K562 (cell line): Measurements from ENCODE around the gene TTC39A. TPM values are rescaled to one million over a fixed set of nuclear protein-coding genes. Genes with fewer than 3 reads are reported as not detected.

Experiments
- ATAC-seq: fragments of 200-7000 bp; cut with Tn5 transposase; 3 replicates; pipeline ENCODE4 v1.9.1; 2020; ENCODE audit warnings: moderate library complexity
- BruUV-seq: library from RNA; stranded (reverse); fragments of 400-500 nt; replicated peaks from 2 replicates; lab custom pipeline; 2021; lab: Mats Ljungman, UMichigan
- CTCF ChIA-PET: fragments of 300-600 bp; formaldehyde crosslinking; extraction: SDS; loops from one replicate; lab custom pipeline; 2021; ENCODE audit warnings: low intra/inter-chr PET ratio; lab: Yijun Ruan, JAX
- POLR2A ChIA-PET: fragments of 300-600, 350-650 bp; sonication (Branson Sonifier 250); formaldehyde crosslinking; extraction: SDS; loops from one replicate; lab custom pipeline; 2021; ENCODE audit warnings: antibody characterized with exemption, inconsistent platforms; lab: Yijun Ruan, JAX
- DNase-seq, 4 experiments: peaks; one replicate each; pipeline versions ENCODE4 v3.0.0 to v3.0.0-alpha.2; 2011 to 2018; ENCODE audit warnings: low spot score in 3 of 4, mixed read lengths in 3 of 4; ENCODE audit errors: extremely low read depth in 1 of 4
- FAIRE-seq: peaks from 2 replicates; lab custom pipeline; 2011; peaks lifted over from hg19 to GRCh38; lab: Jason Lieb, UNC
- H2AFZ ChIP-seq: 2 replicates; pipeline ENCODE4 v1.6.0; 2011; ENCODE audit warnings: low read depth, low read length, control low read depth, inconsistent platforms
- H3K27ac ChIP-seq: fragments of 200-600 bp; 3 replicates; pipeline ENCODE4 v1.8.0; 2011; ENCODE audit warnings: low read depth, mild to moderate bottlenecking, control low read depth, inconsistent platforms, low read length, moderate library complexity, mixed read lengths; ENCODE audit errors: extremely low read depth
- H3K27me3 ChIP-seq, 2 experiments: fragments of 300-600 bp in 1 of 2; 2 replicates in 1 of 2; 3 replicates in 1 of 2; pipeline versions ENCODE4 v1.6.0 to v1.8.0; 2011; ENCODE audit warnings: inconsistent platforms in 2 of 2, low read length in 2 of 2, mild to moderate bottlenecking in 1 of 2, mixed read lengths in 1 of 2, moderate library complexity in 1 of 2; ENCODE audit not compliant: control insufficient read depth in 2 of 2, insufficient read depth in 2 of 2
- H3K36me3 ChIP-seq: fragments of 300-600 bp; 3 replicates; pipeline ENCODE4 v1.8.0; 2011; ENCODE audit warnings: mild to moderate bottlenecking, low read length, inconsistent platforms; ENCODE audit not compliant: control insufficient read depth, insufficient read depth
- H3K4me1 ChIP-seq, 2 experiments: fragments of 200-600 bp in 1 of 2; replicated peaks in 1 of 2; 2 replicates in 1 of 2; 3 replicates in 1 of 2; pipeline versions ENCODE4 v1.5.1 to v1.8.0; 2011; ENCODE audit warnings: inconsistent platforms in 2 of 2, low read length in 2 of 2, mild to moderate bottlenecking in 1 of 2, mixed read lengths in 1 of 2, moderate library complexity in 1 of 2; ENCODE audit not compliant: control insufficient read depth in 2 of 2, insufficient read depth in 2 of 2
- H3K4me2 ChIP-seq: 2 replicates; pipeline ENCODE4 v1.6.1; 2011; ENCODE audit warnings: low read length, control low read depth, inconsistent platforms, mixed read lengths; ENCODE audit not compliant: insufficient read depth
- H3K4me3 ChIP-seq: fragments of 200-600 bp; sonication (generic), shearing (Covaris generic); 2 replicates; pipeline ENCODE4 v1.5.1; 2016; ENCODE audit warnings: control low read depth, inconsistent platforms
- H3K79me2 ChIP-seq: fragments of 200-600 bp; 3 replicates; pipeline ENCODE4 v1.8.0; 2011; ENCODE audit warnings: low read length, inconsistent platforms; ENCODE audit not compliant: control insufficient read depth, insufficient read depth
- H3K9ac ChIP-seq, 2 experiments: 2 replicates each; pipeline versions ENCODE4 v1.6.0 to v1.6.1; 2011; ENCODE audit warnings: low read depth in 2 of 2, low read length in 2 of 2, control low read depth in 1 of 2, inconsistent platforms in 1 of 2, mild to moderate bottlenecking in 1 of 2, mixed read lengths in 1 of 2; ENCODE audit not compliant: insufficient read depth in 1 of 2
- H3K9me1 ChIP-seq: one replicate; pipeline ENCODE4 v1.6.0; 2011; ENCODE audit warnings: inconsistent platforms, mild to moderate bottlenecking, low read length, moderate library complexity; ENCODE audit not compliant: control insufficient read depth, insufficient read depth
- H3K9me3 ChIP-seq: replicated peaks from 2 replicates; pipeline ENCODE4 v1.5.1; 2011; ENCODE audit warnings: low read depth, low read length, inconsistent platforms; ENCODE audit not compliant: control insufficient read depth, insufficient read depth
- H4K20me1 ChIP-seq: replicated peaks from 2 replicates; pipeline ENCODE4 v1.6.1; 2011; ENCODE audit warnings: low read length, inconsistent platforms, mixed read lengths; ENCODE audit not compliant: control insufficient read depth, insufficient read depth
- ADNP ChIP-seq: fragments of 200-800 bp; sonication (Bioruptor generic); IDR thresholded peaks from 2 replicates; pipeline ENCODE4 v1.6.1; 2016; ENCODE audit warnings: missing genetic modification characterization, missing compliant biosample characterization
- BCOR ChIP-seq: fragments of 450-650 bp; IDR thresholded peaks from 2 replicates; pipeline ENCODE4 v1.6.1; 2016
- CBX3 ChIP-seq, 2 experiments: IDR thresholded peaks; 1 replicate in 1 of 2; 2 replicates in 1 of 2; pipeline ENCODE4 v1.6.1; 2012; ENCODE audit warnings: inconsistent platforms in 2 of 2, low read length in 2 of 2, borderline replicate concordance in 1 of 2, control low read depth in 1 of 2
- HDAC2 ChIP-seq: fragments of 450-650 bp; IDR thresholded peaks from 2 replicates; pipeline ENCODE4 v1.6.1; 2016; ENCODE audit warnings: mild to moderate bottlenecking
- KDM1A ChIP-seq, 2 experiments: fragments of 450-650 bp; IDR thresholded peaks; 2 replicates each; pipeline ENCODE4 v1.6.1; 2016; ENCODE audit warnings: mild to moderate bottlenecking in 2 of 2
- NCOA4 ChIP-seq: fragments of 450-650 bp; IDR thresholded peaks from 2 replicates; pipeline ENCODE4 v1.6.1; 2018; ENCODE audit warnings: mild to moderate bottlenecking; ENCODE audit not compliant: partially characterized antibody
- PTBP1 ChIP-seq: fragments of 200-400 bp; formaldehyde crosslinking; IDR thresholded peaks from 2 replicates; pipeline ENCODE4 v1.6.1; 2017; ENCODE audit warnings: low read depth, low read length
- RBFOX2 ChIP-seq: fragments of 200-400 bp; formaldehyde crosslinking; IDR thresholded peaks from 2 replicates; pipeline ENCODE4 v1.6.1; 2017; ENCODE audit warnings: low read depth, mild to moderate bottlenecking, low read length, moderate library complexity
- RBM25 ChIP-seq: fragments of 200-400 bp; formaldehyde crosslinking; IDR thresholded peaks from 2 replicates; pipeline ENCODE4 v1.6.1; 2018; ENCODE audit warnings: low read length, low read depth, moderate library complexity; ENCODE audit not compliant: severe bottlenecking
- SMARCA5 ChIP-seq: fragments of 450-650 bp; IDR thresholded peaks from 2 replicates; pipeline ENCODE4 v1.6.1; 2016
- ZNF324 ChIP-seq: fragments of 250-450 bp; sonication (Bioruptor Pico); IDR thresholded peaks from 2 replicates; pipeline ENCODE4 v1.4.0; 2020; ENCODE audit warnings: mild to moderate bottlenecking
- ZNF778 ChIP-seq: fragments of 450-650 bp; formaldehyde crosslinking; IDR thresholded peaks from 2 replicates; pipeline ENCODE4 v1.4.0; 2020; ENCODE audit warnings: mild to moderate bottlenecking, moderate library complexity
- WGBS: fragments of 100-300 bp; shearing (Covaris generic); methylation state at CpG from one replicate; pipeline ENCODE4 v1.1.6; 2016; ENCODE audit warnings: low coverage, mixed read lengths; ENCODE audit not compliant: insufficient coverage; ENCODE audit errors: missing lambda C conversion rate; 5-methylcytosine and 5-hydroxymethylcytosine counted together
- in situ Hi-C: fragments of 300-500 bp; cut with MboI; formaldehyde crosslinking; loops from 4 replicates; pipeline ENCODE4 v1.15.0; 2018; ENCODE audit warnings: inconsistent platforms, mixed read lengths
- intact Hi-C: fragments of 100-400 bp; cut with micrococcal nuclease; formaldehyde crosslinking; loops from 2 replicates; pipeline ENCODE4 v1.14.2; 2022
- polyA plus RNA-seq, 8 experiments: library from polyadenylated mRNA; depleted of rRNA in 4 of 8; stranded (reverse) in 5 of 8; unstranded in 3 of 8; fragments of >200 nt; fragmentation: Nextera tagmentation in 2 of 8; fragmentation: Illumina TruSeq in 1 of 8; extraction: Ambion mirVana in 2 of 8; extraction: Trizol in 1 of 8; gene quantifications; 2 replicates each; pipeline versions ENCODE4 v1.2.1 to v1.2.3, GENCODE V29; 2011 to 2014; ENCODE audit warnings: inconsistent platforms in 1 of 8, missing spikeins in 1 of 8
- total RNA-seq, 7 experiments: library from RNA; depleted of rRNA in 6 of 7; stranded (reverse); fragments of >200 nt in 6 of 7; fragmentation: Illumina TruSeq in 2 of 7; extraction: Trizol in 2 of 7; gene quantifications; 2 replicates each; pipeline versions ENCODE4 v1.2.1 to v1.2.3, GENCODE V29; 2011 to 2021; ENCODE audit warnings: low replicate concordance in 1 of 7
- TF ChIP-seq, protein P1 (sequence below): conservative IDR thresholded peaks from 2 replicates; pipeline ENCODE4 v1.6.1; 2011; ENCODE audit warnings: low read depth, mild to moderate bottlenecking, low read length; ENCODE audit not compliant: control insufficient read depth
- TF ChIP-seq, protein P2 (sequence below): sonication (generic); formaldehyde crosslinking; IDR thresholded peaks from 2 replicates; pipeline ENCODE4 v1.8.0; 2022; ENCODE audit warnings: mild to moderate bottlenecking, missing genetic modification reagents
- TF ChIP-seq, protein P3 (sequence below): sonication (generic); formaldehyde crosslinking; IDR thresholded peaks from 2 replicates; pipeline ENCODE4 v1.8.0; 2022; ENCODE audit warnings: missing genetic modification reagents, mild to moderate bottlenecking, moderate library complexity, borderline replicate concordance
- TF ChIP-seq, protein P4 (sequence below): IDR thresholded peaks from 2 replicates; pipeline ENCODE4 v1.6.1; 2014; ENCODE audit warnings: antibody characterized with exemption
- TF ChIP-seq, protein P5 (sequence below): fragments of 250-450 bp; sonication (Bioruptor Pico); IDR thresholded peaks from 2 replicates; pipeline ENCODE4 v1.8.0; 2022; ENCODE audit warnings: inconsistent platforms, mild to moderate bottlenecking, moderate library complexity, borderline replicate concordance

TTC39A gene
- total and polyA plus RNA-seq, 9 of the 15 experiments (the other 6 are each of a cell fraction or from before 2014, with no cell fraction given), result 0.18 to 0.82 (median 0.35) TPM

DNA sequence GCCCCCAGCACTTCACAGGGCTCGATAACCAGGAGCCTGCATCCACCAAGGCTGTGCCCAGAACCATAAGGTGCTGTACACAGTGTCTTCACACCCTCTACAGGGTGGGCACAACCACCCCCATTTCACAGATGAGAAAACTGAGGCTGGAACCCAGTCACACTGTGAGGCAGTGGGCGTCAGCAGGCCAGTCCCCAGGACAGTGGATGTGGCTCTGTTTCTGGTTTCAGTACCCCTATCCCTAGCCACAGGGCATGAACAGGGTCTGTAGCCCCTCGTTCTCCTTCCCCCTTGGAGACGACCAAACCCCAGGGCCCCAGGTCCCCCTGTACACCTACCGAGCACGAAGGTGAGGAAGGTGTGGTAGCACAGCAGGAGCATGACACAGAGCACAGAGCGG is 27.6 kb downstream of the TTC39A start:
- no peak for FAIRE-seq
- no TSS peak for BruUV-seq
- Histone ChIP-seq H3K27me3 (no peaks in the 10 kb centered on the region), H3K9me3 (no peaks in the 10 kb centered on the region), H3K9me1 (no peaks in the 10 kb centered on the region), H3K36me3 (no peaks in the 10 kb centered on the region), H3K79me2 (no peaks in the 10 kb centered on the region), H3K27ac (no peak overlapping the region), H3K9ac (peak overlapping the region in 1 of 2 experiments; percentile 80; a peak in 2 of 4 replicates), H3K4me3 (no peak overlapping the region), H2AFZ (no peak overlapping the region), H3K4me2 (no peak overlapping the region), H4K20me1 (no peaks in the 10 kb centered on the region), H3K4me1 (peaks cover 11 to 47% of the 10 kb centered on the region in 2 experiments; a peak in 4 of 5 replicates)
- intact Hi-C loops, result no loop called here
- DNase-seq, result no peak
- CTCF ChIA-PET, result no interaction called here
- ATAC-seq, result no peak
- whole genome bisulfite sequencing, result 43% methylated on average over 6 of the region's 7 CpGs
- POLR2A ChIA-PET, result no interaction called here
- in situ Hi-C loops, result no loop called here
- TF ChIP-seq, protein P1, sequence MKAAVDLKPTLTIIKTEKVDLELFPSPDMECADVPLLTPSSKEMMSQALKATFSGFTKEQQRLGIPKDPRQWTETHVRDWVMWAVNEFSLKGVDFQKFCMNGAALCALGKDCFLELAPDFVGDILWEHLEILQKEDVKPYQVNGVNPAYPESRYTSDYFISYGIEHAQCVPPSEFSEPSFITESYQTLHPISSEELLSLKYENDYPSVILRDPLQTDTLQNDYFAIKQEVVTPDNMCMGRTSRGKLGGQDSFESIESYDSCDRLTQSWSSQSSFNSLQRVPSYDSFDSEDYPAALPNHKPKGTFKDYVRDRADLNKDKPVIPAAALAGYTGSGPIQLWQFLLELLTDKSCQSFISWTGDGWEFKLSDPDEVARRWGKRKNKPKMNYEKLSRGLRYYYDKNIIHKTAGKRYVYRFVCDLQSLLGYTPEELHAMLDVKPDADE, result no peak
- TF ChIP-seq RBM25 (peak; percentile 76), BCOR (peak; percentile 90), RBFOX2 (no peak), ZNF778 (CRISPR knock-in tag) (no peak), ZNF324 (CRISPR knock-in tag) (no peak), HDAC2 (0 out of 2 replicates have a peak, but pooled peaks have one; percentile 45), ADNP (tag) (peak; percentile 82), KDM1A (IDR thresholded peaks at IDR 0.05) (peak; percentile 62 to 82), PTBP1 (0 out of 2 replicates have a peak, but pooled peaks have one; percentile 67), SMARCA5 (peak; percentile 61; the same call in 1 of the 2 replicates), NCOA4 (no peak), CBX3 (IDR thresholded peaks at IDR 0.05; ENCODE audit: borderline replicate concordance in 1 of 2, low read length in 2 of 2) (0 out of 3 replicates have a peak, but pooled peaks of 1 of the 2 experiments have one; percentile 17)
- TF ChIP-seq, protein P2, sequence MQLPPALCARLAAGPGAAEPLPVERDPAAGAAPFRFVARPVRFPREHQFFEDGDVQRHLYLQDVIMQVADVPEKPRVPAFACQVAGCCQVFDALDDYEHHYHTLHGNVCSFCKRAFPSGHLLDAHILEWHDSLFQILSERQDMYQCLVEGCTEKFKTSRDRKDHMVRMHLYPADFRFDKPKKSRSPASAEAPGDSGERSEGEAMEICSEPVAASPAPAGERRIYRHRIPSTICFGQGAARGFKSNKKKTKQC (CRISPR knock-in tag), result 0 out of 2 replicates have a peak, but pooled peaks have one; percentile 25
- TF ChIP-seq, protein P3, sequence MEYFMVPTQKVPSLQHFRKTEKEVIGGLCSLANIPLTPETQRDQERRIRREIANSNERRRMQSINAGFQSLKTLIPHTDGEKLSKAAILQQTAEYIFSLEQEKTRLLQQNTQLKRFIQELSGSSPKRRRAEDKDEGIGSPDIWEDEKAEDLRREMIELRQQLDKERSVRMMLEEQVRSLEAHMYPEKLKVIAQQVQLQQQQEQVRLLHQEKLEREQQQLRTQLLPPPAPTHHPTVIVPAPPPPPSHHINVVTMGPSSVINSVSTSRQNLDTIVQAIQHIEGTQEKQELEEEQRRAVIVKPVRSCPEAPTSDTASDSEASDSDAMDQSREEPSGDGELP (CRISPR knock-in tag), result 0 out of 2 replicates have a peak, but pooled peaks have one; percentile 0
- TF ChIP-seq, protein P4, sequence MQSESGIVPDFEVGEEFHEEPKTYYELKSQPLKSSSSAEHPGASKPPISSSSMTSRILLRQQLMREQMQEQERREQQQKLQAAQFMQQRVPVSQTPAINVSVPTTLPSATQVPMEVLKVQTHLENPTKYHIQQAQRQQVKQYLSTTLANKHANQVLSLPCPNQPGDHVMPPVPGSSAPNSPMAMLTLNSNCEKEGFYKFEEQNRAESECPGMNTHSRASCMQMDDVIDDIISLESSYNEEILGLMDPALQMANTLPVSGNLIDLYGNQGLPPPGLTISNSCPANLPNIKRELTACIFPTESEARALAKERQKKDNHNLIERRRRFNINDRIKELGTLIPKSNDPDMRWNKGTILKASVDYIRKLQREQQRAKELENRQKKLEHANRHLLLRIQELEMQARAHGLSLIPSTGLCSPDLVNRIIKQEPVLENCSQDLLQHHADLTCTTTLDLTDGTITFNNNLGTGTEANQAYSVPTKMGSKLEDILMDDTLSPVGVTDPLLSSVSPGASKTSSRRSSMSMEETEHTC, result no peak
- TF ChIP-seq, protein P5, sequence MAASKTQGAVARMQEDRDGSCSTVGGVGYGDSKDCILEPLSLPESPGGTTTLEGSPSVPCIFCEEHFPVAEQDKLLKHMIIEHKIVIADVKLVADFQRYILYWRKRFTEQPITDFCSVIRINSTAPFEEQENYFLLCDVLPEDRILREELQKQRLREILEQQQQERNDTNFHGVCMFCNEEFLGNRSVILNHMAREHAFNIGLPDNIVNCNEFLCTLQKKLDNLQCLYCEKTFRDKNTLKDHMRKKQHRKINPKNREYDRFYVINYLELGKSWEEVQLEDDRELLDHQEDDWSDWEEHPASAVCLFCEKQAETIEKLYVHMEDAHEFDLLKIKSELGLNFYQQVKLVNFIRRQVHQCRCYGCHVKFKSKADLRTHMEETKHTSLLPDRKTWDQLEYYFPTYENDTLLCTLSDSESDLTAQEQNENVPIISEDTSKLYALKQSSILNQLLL, result no peak
